Breast epithelium (tissue), 3 donors: ENCODE measurements around the gene THUMPD1.

Experiments used
- POLR2A ChIP-seq: fragments of 450-650 bp; IDR thresholded peaks from one replicate; pipeline ENCODE4 v1.6.1; 2016; ENCODE audit warnings: antibody characterized with exemption, mild to moderate bottlenecking, moderate library complexity
- POLR2AphosphoS5 ChIP-seq, 3 donors: sonication (generic); formaldehyde crosslinking; IDR thresholded peaks; one replicate each; pipeline ENCODE4 v1.6.1; 2017; ENCODE audit warnings: antibody characterized with exemption in 3 of 3
- TF ChIP-seq, protein P1 (sequence below), 3 donors: fragments of 450-650 bp; IDR thresholded peaks; one replicate each; pipeline ENCODE4 v1.5.1; 2016 to 2017; ENCODE audit warnings: antibody characterized with exemption in 3 of 3, mild to moderate bottlenecking in 3 of 3, moderate library complexity in 3 of 3

DNA sequence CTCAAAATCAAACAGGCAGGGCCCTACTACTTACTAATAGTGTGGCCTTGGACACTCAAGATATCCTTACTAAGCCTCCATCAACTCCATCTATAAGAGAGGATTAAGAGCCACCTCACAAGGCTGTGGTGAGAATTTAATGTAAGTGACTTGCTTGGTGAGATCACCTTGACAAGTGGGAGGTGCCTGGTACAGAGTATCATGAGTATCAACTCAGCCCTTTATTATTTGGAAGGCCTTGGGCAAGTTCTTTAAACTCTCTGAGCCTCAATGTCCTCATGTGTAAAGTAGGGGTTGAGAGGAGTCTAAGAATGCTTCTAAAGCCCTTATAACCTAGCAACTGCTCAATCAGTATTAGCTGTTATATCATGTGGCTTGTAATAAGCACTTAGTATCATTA is 15.0 kb downstream of the THUMPD1 start:
- TF ChIP-seq POLR2AphosphoS5 (IDR thresholded peaks at IDR 0.05): no peak
- TF ChIP-seq, protein P1, sequence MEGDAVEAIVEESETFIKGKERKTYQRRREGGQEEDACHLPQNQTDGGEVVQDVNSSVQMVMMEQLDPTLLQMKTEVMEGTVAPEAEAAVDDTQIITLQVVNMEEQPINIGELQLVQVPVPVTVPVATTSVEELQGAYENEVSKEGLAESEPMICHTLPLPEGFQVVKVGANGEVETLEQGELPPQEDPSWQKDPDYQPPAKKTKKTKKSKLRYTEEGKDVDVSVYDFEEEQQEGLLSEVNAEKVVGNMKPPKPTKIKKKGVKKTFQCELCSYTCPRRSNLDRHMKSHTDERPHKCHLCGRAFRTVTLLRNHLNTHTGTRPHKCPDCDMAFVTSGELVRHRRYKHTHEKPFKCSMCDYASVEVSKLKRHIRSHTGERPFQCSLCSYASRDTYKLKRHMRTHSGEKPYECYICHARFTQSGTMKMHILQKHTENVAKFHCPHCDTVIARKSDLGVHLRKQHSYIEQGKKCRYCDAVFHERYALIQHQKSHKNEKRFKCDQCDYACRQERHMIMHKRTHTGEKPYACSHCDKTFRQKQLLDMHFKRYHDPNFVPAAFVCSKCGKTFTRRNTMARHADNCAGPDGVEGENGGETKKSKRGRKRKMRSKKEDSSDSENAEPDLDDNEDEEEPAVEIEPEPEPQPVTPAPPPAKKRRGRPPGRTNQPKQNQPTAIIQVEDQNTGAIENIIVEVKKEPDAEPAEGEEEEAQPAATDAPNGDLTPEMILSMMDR (IDR thresholded peaks at IDR 0.05): no peak
- TF ChIP-seq POLR2A: no peak
